Uterus (tissue), 2 donors: Measurements from ENCODE around the gene PSMB5.

Source experiments
- CTCF ChIP-seq, 4 experiments: fragments of 200-600 bp in 2 of 4; fragments of 450-650 bp in 2 of 4; sonication (generic) in 2 of 4; IDR thresholded peaks; one replicate each; pipeline ENCODE4 v1.5.1; 2016 to 2019; ENCODE audit warnings: antibody characterized with exemption in 4 of 4, mild to moderate bottlenecking in 2 of 4, moderate library complexity in 1 of 4
- POLR2A ChIP-seq, 2 donors: fragments of 450-650 bp; IDR thresholded peaks; one replicate each; pipeline ENCODE4 v1.6.1; 2016; ENCODE audit warnings: antibody characterized with exemption in 2 of 2, mild to moderate bottlenecking in 1 of 2, moderate library complexity in 1 of 2

DNA sequence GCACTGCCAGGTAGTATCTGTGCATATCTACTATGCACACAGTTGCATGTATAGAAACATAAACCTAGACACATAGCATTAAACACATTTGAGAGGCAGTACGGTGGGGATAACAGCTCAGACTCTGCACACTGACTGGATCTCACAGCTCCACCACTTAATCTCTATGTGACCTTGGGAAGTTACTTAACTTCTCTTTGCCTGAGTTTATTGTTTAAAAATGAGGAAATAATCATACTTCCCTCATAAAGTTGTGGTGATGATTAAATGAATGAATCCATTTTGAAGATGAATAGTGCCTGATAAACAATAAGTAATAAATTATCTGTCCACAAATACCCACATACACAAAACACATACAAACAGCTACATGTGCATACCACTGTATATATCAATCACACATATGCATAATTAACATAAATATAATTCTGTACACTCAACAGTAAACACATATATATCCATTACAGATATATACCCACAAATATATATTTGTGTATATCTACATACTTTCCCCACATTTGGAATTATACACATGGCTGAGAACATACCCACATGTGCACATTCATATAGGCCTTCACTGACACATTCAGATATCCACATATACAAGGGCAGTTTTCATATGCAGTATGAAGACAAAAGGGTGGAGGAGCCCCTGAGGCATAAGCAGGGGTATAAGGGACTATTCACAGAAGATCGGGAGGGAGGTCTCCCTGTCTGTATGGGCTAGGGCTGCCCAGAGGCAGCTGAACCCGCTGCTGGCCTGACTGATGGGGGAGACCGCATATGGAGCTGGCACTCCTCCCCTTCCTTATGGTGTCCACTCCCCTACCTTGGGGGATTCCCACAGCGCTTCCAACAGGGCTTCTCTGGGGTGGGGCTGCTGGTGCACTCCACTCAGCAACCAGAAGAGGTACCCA lies 16.7 kb upstream of the PSMB5 start:
- TF ChIP-seq CTCF (IDR thresholded peaks at IDR 0.05), result no peak
- TF ChIP-seq POLR2A (IDR thresholded peaks at IDR 0.05), result no peak
